Activated CD8-positive, alpha-beta memory T cell treated with anti-CD3 and anti-CD28 coated beads, Interleukin-2, amount 50 U/mL, for 1 hour (primary cell): ENCODE results near the gene CCL8.
"Not testable (repeated sequence)": the region's sequence is repeated elsewhere in the genome, so short reads cannot be mapped to it uniquely, and the experiment has no call there.

ENCODE experiments used
- DNase-seq: peaks from one replicate; pipeline ENCODE4 v3.0.0-alpha.2; 2020; ENCODE audit errors: extremely low read depth

CCL8 gene

GRCh38 chr17:34314279-34314678, 5.0 kb upstream of the CCL8 start:
- DNase-seq = no peak

DNA sequence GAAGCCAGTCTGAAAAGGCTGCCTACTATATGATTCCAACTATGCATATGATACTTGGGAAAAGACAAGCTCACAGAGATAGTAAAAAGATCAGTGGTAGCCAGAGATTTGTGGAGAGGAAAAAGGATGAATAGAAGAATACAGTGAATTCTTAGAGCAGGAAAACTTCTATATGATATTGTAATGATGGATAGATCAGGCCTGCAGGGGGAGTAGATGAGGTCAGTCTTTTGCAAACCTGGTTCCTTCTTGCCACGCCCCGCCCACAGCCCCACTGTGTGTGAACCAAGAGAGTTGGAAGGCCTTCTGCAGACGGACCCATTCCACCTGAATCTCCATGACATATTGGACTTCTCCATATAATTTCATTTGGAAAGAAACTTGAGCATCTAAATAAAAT, 761 bp upstream of the CCL8 start:
- DNase-seq = no peak

GRCh38 chr17:34321964-34322363, 2.7 kb downstream of the CCL8 start:
- no peak for DNase-seq

GRCh38 chr17:34327580-34327979, 8.3 kb downstream of the CCL8 start:
- DNase-seq = not testable (repeated sequence)

- DNase-seq = no peak
Measured at GRCh38 chr17:34337701-34338100, 18.5 kb downstream of the CCL8 start.

GRCh38 chr17:34339138-34339770, 20.0 kb downstream of the CCL8 start:
- no peak for DNase-seq

GRCh38 chr17:34341916-34342315, 22.7 kb downstream of the CCL8 start:
- no peak for DNase-seq

GRCh38 chr17:34347063-34347462, 27.8 kb downstream of the CCL8 start:
- no peak for DNase-seq

GRCh38 chr17:34349751-34350150, 30.5 kb downstream of the CCL8 start:
- no peak for DNase-seq

DNA sequence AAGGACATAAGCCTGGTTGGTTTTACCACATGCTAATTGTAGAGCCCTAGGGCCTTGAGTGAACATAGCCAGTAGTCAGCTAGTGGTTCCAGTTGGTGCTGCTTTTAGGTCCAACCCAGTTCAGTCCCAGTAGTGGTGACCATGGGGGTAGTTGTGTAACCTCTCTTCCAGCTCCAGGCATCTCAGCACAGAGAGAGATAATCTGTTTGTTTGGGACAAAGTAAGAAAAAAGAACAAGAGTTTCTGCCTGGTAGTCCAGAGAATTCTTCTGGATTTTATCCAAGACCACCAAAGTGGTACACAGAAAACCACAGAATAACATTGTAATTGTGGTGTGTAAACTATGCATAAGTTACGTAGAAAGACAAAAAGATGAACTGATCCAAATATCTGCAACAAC, 31.9 kb downstream of the CCL8 start:
- no peak for DNase-seq

- DNase-seq = no peak
Measured at GRCh38 chr17:34352191-34352590, 33.0 kb downstream of the CCL8 start.

GRCh38 chr17:34354637-34355036, 35.4 kb downstream of the CCL8 start:
- no peak for DNase-seq

DNA sequence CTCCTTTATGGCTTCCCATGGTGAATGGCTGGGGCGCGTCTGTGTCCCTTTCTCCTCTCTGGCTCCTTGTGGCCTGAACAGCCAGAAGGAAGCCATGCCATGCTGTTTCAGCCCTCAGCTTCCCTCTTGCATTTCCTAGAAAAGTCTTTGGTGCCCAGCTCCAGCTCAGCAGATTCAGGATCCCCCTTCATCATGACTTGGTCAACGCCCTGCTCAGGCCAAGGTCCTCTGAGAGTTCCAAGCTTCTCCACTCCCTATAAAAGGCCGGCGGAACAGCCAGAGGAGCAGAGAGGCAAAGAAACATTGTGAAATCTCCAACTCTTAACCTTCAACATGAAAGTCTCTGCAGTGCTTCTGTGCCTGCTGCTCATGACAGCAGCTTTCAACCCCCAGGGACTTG, 37.0 kb downstream of the CCL8 start, which contains the start of gene CCL13:
CCL13 (plus strand) TSS at position 287 of the 400 bp plus-strand sequence; CDS start at position 334, 47 bp downstream.
- no peak for DNase-seq

DNA sequence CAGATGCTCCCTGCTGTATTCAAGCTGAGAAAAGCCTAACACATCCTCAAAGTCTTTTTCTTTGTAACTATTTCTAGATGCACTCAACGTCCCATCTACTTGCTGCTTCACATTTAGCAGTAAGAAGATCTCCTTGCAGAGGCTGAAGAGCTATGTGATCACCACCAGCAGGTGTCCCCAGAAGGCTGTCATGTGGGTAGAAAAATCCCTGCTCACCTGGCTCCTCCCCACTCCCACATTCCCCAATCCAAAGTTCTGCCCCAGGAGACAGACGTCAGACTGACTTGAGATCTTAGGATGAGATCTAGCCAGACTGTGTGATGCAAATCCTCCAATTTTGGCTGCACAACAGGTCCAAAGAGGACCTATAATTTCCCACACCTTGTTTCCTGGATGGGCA, 38.2 kb downstream of the CCL8 start:
- no peak for DNase-seq

GRCh38 chr17:34358631-34359030, 39.4 kb downstream of the CCL8 start:
- DNase-seq = no peak

DNA sequence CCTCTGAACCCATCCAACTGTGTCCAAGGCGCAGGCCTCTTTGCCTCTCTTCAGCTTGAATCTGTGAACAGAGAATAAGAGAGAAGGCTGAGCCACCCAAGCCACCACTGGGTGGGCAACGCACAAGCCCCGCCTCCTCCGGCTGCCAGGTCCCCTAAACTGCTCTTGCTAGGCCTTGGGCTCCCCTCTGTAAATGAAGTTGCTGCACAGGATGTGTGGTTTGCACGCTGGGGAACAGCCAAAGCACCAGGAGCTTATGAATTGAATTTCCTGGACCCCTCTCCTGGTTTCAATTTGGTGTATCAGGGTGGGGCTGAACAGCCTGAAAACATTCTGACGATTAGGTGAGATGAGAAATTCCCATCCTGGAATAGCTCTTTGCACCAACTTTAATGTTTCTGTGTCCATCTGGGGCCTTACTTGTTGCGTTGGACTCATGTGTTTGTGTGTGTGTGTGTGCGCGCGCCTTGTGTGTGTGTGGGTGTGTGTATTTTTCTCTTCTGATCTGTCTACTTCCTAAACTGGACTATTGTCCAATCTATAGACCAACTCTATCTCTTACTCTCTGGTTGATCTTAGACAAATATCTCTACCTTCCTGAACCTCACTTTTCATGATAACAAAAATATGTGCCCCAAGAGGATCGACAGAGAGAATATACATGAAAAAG, 41.5 kb downstream of the CCL8 start:
- DNase-seq = no peak

DNA sequence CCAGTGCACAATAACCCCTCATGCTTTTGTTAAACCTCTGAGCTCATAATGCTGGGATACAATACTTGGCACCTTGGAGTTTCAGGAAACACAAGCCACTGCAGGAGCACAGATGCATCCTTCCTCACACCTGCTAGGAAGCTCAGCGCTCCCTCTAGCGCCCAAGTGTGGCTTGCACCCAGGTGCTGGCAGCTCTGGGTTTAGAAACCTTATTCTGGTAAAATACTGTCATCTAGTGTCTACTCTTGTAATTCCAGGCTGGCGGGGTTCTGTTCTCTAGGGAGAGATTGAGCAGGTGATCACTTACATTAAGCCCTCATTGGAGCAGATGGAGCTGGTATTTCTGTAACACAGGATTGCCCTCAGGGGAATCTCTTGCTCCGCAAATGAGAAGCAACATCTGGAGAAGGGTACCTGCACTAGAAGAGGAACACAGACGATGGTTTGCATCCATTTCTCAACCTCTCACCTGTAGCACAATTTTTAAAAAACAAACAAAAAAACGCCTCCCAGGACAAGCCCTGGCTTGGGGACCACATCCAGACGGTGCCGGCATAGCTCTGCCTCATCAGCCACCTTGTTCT, 42.3 kb downstream of the CCL8 start:
- DNase-seq = no peak

DNA sequence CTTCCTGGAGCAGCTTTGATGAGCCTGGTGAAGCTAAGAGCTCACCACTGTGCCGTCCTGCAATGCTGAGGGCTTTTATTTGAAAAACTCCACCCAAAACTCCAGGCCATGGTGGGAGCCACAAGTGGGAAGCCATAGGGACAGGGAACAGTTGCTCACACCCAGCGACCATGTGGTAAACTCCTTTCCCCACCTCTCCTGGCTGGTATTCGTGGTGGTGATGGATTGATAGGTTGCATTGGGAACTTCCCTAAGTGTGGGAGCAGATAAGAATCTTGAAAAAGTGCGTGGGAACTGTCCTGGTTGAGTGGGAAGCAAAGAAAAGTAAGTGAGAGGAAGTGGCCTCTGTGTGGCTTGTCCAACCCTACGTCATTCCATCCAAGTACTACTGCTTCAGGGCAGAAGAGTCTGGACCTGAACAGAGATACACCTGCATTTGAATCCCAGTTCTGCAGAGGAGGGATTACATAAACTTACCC, 44.0 kb downstream of the CCL8 start, which contains the start of gene CCL1:
CCL1 (minus strand) TSS at position 51 of the 479 bp plus-strand sequence. CDS start 72 bp downstream, outside the sequence.
- no peak for DNase-seq

GRCh38 chr17:34364751-34365150, 45.5 kb downstream of the CCL8 start:
- no peak for DNase-seq

- DNase-seq = no peak
Measured at GRCh38 chr17:34365340-34365739, 46.1 kb downstream of the CCL8 start.

GRCh38 chr17:34366010-34366409, 46.8 kb downstream of the CCL8 start:
- DNase-seq = no peak

- no peak for DNase-seq
Measured at GRCh38 chr17:34366529-34367107, 47.4 kb downstream of the CCL8 start.
